GM10847 (cell line): Measurements from ENCODE around the gene NUDT8.

Experiments
- POLR2A ChIP-seq: IDR thresholded peaks from 2 replicates; pipeline ENCODE4 v1.6.1; 2011; ENCODE audit not compliant: insufficient read length; ENCODE audit errors: extremely low read depth

The NUDT8 gene

GRCh38 chr11:67646535-67647336, 17.0 kb upstream of the NUDT8 start:
- no peak for TF ChIP-seq POLR2A

- no peak for TF ChIP-seq POLR2A
Measured at GRCh38 chr11:67645521-67646461, 16.1 kb upstream of the NUDT8 start.

GRCh38 chr11:67644472-67645418, 15.0 kb upstream of the NUDT8 start:
- no peak for TF ChIP-seq POLR2A

- no peak for TF ChIP-seq POLR2A
Measured at GRCh38 chr11:67644042-67644441, 14.3 kb upstream of the NUDT8 start.

GRCh38 chr11:67642173-67643120, 12.7 kb upstream of the NUDT8 start:
- TF ChIP-seq POLR2A: no peak

- no peak for TF ChIP-seq POLR2A
Measured at GRCh38 chr11:67641338-67642172, 11.8 kb upstream of the NUDT8 start.

GRCh38 chr11:67640758-67641337, 11.1 kb upstream of the NUDT8 start:
- no peak for TF ChIP-seq POLR2A

GRCh38 chr11:67640021-67640757, 10.5 kb upstream of the NUDT8 start:
- no peak for TF ChIP-seq POLR2A

GRCh38 chr11:67639438-67639859, 9.7 kb upstream of the NUDT8 start, which contains the start of gene TBX10:
Gene TBX10, minus strand, starts transcription at chr11:67639763. Its CDS starts 291 bp downstream, at chr11:67639472.
- no peak for TF ChIP-seq POLR2A

GRCh38 chr11:67638535-67639437, 9.0 kb upstream of the NUDT8 start:
- TF ChIP-seq POLR2A: no peak

- TF ChIP-seq POLR2A: no peak
Measured at GRCh38 chr11:67636962-67637361, 7.2 kb upstream of the NUDT8 start.
